HG03095 (cell line): Measurements from ENCODE around the gene STK4.

Source experiments
- ATAC-seq: cut with Tn5 transposase; IDR thresholded peaks from one replicate; pipeline ENCODE4 v1.9.1; 2021; ENCODE audit warnings: moderate library complexity; ENCODE audit not compliant: unreplicated experiment

STK4 gene

DNA sequence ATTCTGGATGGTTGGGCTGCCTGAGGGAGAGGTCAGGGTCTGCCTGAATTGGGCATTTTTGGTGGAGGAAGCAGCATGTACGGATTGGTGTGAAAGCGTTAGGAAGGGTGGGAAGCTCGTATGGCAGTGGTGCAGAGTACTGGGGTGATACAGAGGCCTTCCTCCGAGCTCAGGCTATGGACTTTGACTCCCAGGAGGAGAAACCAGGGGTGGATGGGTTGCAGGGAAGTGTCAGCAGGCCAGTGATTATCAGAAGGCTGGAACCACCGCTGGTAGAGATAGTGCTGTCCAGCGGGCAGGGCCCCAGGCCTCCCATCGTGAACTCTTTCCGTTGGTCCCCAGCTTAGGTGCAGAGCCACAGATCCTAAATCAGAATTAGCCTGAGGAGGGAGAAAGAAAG is 143.3 kb downstream of the STK4 start:
- no peak for ATAC-seq

DNA sequence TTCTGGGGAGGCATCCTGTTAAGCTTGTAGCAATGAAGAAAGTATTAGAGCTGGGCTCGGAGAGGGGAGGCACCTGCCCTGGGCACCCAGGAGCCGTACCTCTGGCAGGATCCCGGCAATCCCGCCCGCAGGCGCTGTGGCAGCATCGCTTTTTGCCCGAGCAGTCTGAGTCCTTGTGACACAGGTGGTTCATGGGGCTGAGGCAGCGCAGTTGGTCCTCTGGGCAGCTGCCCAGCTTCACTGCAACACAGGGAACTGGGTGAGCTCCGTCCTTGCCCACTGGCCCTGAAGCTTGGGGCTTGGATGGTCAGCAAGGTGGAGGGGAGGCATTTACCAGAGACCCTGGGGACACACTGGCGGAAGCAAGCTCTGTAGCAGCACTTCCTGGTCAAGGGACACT is 144.0 kb downstream of the STK4 start:
- ATAC-seq, result no peak

DNA sequence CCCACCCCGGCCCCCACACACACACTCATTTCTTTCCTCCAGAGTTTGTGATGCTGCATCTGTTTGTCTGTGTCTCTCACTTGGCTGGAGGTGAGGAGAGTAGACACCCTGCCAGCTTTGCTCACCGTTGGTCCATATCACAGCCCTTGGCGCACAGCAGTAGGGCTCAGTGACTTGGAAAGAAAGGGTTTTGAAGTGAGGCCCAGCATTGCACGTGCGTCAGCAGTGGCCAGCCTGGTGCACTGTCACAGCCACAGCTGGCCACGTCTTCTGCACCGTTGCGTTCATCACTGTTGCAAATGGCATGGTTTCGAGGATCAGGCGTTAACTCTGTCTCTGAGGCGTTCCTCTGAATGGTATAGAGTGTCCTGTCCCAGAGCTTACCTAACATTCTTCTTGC is 145.0 kb downstream of the STK4 start:
- ATAC-seq, result no peak

GRCh38 chr20:45111799-45112471 is 145.6 kb downstream of the STK4 start:
- ATAC-seq, result no peak

DNA sequence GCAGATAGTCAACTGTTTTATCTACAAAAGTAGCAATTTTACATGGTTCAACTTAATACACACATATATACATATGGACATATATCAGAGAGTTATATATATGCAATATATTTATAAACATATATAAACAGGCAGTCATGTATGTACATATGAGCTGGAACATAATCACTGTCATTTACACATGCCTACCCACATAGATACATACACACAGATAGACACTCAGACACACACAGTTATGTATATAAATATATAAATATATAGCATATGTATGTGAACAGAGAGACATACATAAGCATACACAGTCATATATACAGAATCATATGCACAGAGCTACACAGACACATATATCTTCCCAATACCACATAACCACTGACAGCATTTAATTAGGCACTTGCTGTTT is 146.4 kb downstream of the STK4 start:
- no peak for ATAC-seq

DNA sequence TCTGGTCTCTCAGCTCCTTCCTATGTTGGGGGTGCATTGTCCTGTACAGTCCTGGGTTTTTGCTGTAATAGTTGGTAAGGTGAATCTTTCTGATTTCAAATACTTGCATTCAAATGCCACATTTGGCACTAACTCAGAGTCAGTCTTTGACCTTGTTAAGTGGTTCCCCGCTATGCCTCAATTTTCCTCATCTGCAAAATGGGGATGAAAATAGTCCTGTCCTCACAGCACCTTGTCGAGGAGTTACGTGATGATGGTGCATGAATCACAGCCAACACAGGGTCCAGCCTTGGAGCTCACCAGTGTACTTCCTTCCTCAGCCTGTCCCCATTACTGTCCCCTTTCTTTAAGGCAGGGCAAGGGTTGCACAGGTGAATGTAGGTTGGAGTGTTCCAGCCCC is 147.6 kb downstream of the STK4 start:
- no peak for ATAC-seq

DNA sequence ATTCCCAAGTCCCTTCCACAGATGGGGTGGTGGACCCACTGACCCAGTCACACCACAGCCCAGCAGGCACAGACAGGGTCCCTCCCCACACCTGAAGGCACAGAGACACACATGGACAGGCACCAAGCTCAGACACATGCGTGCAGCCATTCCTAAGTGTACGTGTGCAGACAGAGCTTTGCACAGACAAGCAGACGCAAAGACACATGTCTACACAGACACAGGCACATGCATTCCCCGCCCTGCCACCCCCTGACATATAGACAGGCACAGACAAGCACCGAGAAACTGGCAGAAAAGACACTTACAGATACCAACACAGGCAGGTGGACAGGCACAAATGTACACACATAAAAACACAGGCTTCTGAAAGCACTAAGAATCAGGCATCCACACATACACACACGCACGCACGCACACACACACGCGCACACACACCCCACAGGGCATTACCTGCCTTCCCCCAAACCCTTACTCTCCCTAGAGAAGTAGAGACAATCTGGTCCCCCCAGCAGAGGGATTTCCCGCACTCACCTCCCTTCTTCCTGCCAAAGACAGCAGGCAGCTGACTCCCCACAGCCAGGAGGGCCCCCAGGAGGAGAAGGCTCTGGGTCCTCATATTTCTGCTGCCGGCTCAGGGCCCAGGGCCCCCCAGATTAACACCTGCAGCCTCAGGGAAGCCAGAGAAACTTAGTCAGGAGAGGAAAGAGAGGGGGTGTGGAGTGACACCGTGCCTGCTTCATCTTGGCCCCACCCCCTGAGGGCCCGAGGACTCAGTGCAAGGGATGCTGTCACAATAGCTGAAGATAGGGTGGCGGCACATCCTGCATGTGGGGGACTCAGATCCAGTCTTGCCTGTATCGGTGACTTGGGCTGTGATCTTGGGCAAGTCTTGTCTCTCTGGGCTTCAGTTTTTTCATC is 148.4 kb downstream of the STK4 start, which contains the start of gene WFDC5:
Gene WFDC5, minus strand, starts transcription at position 710 of the 921 bp plus-strand sequence. Its CDS starts 91 bp downstream, at position 619.
- ATAC-seq, result no peak

DNA sequence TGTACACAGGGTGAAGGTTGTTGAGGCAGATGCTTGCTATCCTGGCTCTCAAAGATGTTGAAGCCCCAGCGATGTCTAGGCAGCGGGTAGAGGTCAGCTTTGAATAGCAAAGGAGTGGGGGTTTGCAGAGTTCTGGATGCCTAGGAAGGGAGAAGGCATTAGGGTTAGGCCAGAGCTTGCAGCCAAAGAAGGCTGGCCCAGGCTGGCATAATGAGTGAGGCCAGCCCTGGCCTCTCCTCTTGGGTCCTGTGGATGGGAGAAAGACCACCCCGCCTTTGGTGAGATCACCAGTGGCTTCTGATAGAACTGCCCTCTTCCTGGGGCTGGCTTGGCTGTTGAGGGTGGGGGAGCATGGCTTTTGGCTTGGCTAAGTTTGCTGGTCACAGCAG is 149.1 kb downstream of the STK4 start:
- no peak for ATAC-seq

DNA sequence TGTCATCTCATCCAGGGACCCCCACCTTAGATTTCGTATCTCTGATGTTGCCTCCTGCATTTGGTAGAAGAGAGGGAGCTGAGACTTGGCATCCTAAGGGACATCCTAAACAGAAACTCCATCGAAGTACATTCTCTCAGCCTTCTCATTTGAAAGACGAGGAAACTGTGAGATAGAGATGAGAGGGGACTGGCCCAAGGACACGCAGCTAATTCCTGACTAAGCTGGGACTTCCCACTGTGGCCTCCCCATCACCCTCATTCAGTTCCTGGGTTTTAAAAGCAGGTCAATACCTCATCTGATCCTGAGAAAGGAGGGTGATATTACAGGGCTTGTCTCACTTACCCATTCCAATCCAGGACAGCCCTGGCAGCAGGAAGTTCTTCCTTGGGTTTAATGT is 149.5 kb downstream of the STK4 start:
- ATAC-seq, result no peak

DNA sequence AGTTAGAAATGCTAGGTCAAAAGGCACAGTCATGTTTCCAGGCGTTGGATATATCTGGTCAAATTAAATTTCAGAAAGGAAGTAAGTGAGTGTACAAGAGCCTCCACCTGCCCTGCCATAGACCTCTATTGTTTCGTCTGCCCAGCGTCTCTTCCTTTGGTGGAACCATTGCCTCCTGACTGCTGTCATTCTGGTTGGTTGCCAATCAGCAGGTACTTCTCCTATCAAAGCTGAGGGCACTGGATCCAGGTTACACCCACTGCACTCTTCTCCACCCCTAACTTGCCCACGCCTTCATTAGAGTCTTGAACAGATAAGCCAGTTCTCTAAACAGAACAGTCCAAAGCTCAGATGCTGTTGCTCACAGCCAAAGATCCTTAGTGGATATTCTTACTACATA is 151.3 kb downstream of the STK4 start:
- ATAC-seq, result no peak

GRCh38 chr20:45118028-45118427 is 151.7 kb downstream of the STK4 start:
- ATAC-seq, result no peak

DNA sequence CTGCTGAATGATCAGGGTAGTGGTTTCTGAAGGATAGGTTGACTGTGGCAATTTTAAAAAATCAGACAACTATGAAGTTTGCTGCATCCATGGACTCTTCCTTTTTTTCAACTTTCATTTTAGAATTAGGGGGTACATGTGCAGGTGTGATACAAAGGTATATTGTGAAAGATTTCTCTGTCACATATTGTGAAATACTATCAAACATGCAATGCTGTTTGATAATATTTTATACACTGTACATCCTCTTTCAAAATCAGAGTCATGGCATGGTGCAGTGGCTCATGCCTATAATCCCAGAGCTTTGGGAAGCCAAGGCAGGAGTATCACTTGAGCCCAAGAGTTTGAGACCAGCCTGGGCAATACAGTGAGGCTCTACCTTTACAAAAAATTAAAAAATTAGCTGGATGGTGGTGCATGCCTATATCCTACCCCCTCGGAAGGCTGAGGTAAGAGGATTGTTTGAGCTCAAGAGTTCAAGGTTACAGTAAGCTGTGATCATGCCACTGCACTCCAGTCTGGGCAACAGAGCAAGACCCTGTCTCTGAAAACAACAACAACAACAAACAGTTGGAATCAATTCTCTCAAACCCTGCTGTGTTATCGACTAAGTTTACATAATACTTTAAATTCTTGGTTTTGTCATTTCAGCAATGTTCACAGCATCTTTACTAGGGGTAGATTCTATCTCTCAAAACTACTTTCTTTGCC is 153.4 kb downstream of the STK4 start:
- ATAC-seq, result no peak

- no peak for ATAC-seq
Observed at GRCh38 chr20:45121388-45121787, 155.1 kb downstream of the STK4 start.

DNA sequence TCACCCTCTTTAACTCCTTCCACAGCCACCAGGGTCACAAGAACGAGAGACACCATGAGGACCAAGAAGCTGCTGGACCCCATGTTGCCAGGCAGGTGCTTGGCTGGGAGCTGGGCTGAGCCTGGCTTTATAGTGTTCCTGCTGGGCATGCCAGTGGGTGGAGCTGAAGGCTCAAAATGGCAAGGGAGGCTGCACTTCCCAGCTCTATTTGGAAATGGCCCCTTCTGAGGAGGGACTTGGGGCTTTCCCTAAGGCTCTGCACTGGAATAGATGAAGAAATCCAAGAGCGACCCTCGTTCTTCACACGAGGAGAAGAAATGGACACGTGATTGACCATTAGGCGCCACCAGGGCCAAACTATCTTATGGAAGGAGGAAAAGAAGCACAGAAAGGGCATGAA is 158.1 kb downstream of the STK4 start, which contains the start of gene WFDC12:
Gene WFDC12, minus strand, starts transcription at position 101 of the 400 bp plus-strand sequence. Its CDS starts 18 bp downstream, at position 83.
- ATAC-seq, result no peak

DNA sequence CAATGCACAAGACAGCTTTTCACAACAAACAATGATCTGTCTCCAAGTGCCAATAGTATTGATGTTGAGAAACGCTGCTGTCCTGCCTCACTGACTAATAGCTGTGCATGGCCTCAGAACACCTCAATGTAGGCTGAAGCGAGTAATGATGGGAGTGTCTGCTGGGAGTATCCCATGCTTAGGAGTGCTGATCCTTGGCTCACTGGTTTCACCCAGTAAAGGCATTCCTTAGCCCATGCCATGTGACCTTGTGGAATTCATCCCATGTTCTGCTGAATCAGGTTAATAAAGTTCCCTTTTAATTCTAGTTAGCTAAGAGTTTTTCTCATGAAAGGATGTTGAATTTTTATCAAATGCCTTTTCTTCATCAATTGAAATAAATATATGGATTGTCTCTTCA is 161.8 kb downstream of the STK4 start:
- no peak for ATAC-seq
